AG04449 (cell line): Measurements from ENCODE around the gene ZNF573.
A peak's percentile ranks its signal among the peaks of the same experiment; 100 is the strongest.

Experiments
- CTCF ChIA-PET: fragments of 350-600 bp; formaldehyde crosslinking; extraction: SDS; loops from one replicate; lab custom pipeline; 2021; ENCODE audit warnings: antibody characterized with exemption; lab: Yijun Ruan, JAX
- POLR2A ChIA-PET: fragments of 400-600, 350-600 bp; formaldehyde crosslinking; extraction: SDS; loops from one replicate; lab custom pipeline; 2020; ENCODE audit warnings: antibody characterized with exemption, inconsistent platforms; lab: Yijun Ruan, JAX
- DNase-seq: peaks from one replicate; pipeline ENCODE4 v3.0.0-alpha.2; 2010; ENCODE audit warnings: low read depth, low spot score
- H3K4me3 ChIP-seq: 2 replicates; pipeline ENCODE4 v1.5.1; 2011; ENCODE audit warnings: low read depth, mild to moderate bottlenecking, control low read depth, low read length
- CTCF ChIP-seq: IDR thresholded peaks from one replicate; pipeline ENCODE4 v1.5.1; 2011; ENCODE audit warnings: mild to moderate bottlenecking, moderate library complexity, low read length, control low read depth, inconsistent platforms; ENCODE audit not compliant: insufficient read depth; ENCODE audit errors: missing control alignments

The ZNF573 gene

GRCh38 chr19:37698216-37698615 is 81.2 kb downstream of the ZNF573 start:
- POLR2A ChIA-PET, result no interaction called here
- no peak for DNase-seq

GRCh38 chr19:37695144-37695899 is 84.1 kb downstream of the ZNF573 start:
- no peak overlapping the region for H3K4me3 ChIP-seq
- POLR2A ChIA-PET, result no interaction called here
- no peak for TF ChIP-seq CTCF
- no peak for DNase-seq
- CTCF ChIA-PET, result no interaction called here

More at GRCh38 chr19:37698216-37698615, 81.2 kb downstream of the ZNF573 start:
- CTCF ChIA-PET, result no interaction called here
- no peak for TF ChIP-seq CTCF
- no peak overlapping the region for H3K4me3 ChIP-seq

- ChIA-PET CTCF (no interaction called here), POLR2A (interaction anchor here (1.0 to 1.4 kb wide), 3 partner anchors 87 to 476 kb away, joined by 3 to 8 read pairs (median 3); partner anchors contain the start of genes ZNF540, ZNF571 and ZNF573)
- DNase-seq, result no peak
- no peak overlapping the region for H3K4me3 ChIP-seq
- no peak for TF ChIP-seq CTCF
Observed at GRCh38 chr19:37692956-37693620, 86.3 kb downstream of the ZNF573 start.

- DNase-seq, result no peak
- peak overlapping the region; percentile 72 for H3K4me3 ChIP-seq
- ChIA-PET POLR2A (interaction anchor here (0.9 to 1.4 kb wide), 5 partner anchors 37 to 474 kb away, joined by 3 to 8 read pairs (median 3); partner anchors contain the start of genes ZFP30, ZNF540, ZNF570 and ZNF571), CTCF (no interaction called here)
- TF ChIP-seq CTCF, result no peak
Observed at GRCh38 chr19:37691881-37692504, 87.4 kb downstream of the ZNF573 start.
